WERI-Rb-1 (cell line): ENCODE data around the gene VPS35L.

Source experiments
- DNase-seq: peaks from one replicate; pipeline ENCODE4 v3.0.0-alpha.2; 2020
- H3K27ac ChIP-seq: fragments of 250-450 bp; sonication (Bioruptor Pico); 2 replicates; pipeline ENCODE4 v1.5.1; 2020; ENCODE audit warnings: mild to moderate bottlenecking, moderate library complexity
- H3K27me3 ChIP-seq: fragments of 250-450 bp; sonication (Bioruptor Pico); 2 replicates; pipeline ENCODE4 v1.5.1; 2021; ENCODE audit warnings: mild to moderate bottlenecking, low read depth, moderate library complexity; ENCODE audit not compliant: insufficient read depth, severe bottlenecking
- H3K36me3 ChIP-seq: fragments of 250-450 bp; sonication (Bioruptor Pico); 2 replicates; pipeline ENCODE4 v1.5.1; 2020; ENCODE audit warnings: mild to moderate bottlenecking, moderate library complexity
- H3K4me3 ChIP-seq: 2 replicates; pipeline ENCODE4 v1.5.1; 2011; ENCODE audit warnings: low read depth, mild to moderate bottlenecking, control low read depth, low read length
- H3K9me3 ChIP-seq: fragments of 250-450 bp; sonication (Bioruptor Pico); 2 replicates; pipeline ENCODE4 v1.5.1; 2021; ENCODE audit warnings: mild to moderate bottlenecking, moderate library complexity; ENCODE audit not compliant: severe bottlenecking
- CTCF ChIP-seq: IDR thresholded peaks from 2 replicates; pipeline ENCODE4 v1.5.1; 2011; ENCODE audit warnings: low read depth, mild to moderate bottlenecking, control low read depth, inconsistent platforms, low read length

Gene VPS35L

GRCh38 chr16:19728636-19728965 is 173.1 kb downstream of the VPS35L start:
- no peak overlapping the region for H3K4me3 ChIP-seq

GRCh38 chr16:19733551-19733950 is 178.0 kb downstream of the VPS35L start:
- Histone ChIP-seq H3K27ac (no peak overlapping the region), H3K27me3 (no peaks in the 10 kb centered on the region), H3K4me3 (no peak overlapping the region), H3K36me3 (peaks cover 2% of the 10 kb centered on the region; the same call in 1 of the 2 replicates), H3K9me3 (no peaks in the 10 kb centered on the region)
- TF ChIP-seq CTCF, result no peak
- no peak for DNase-seq

More at GRCh38 chr16:19728636-19728965, 173.1 kb downstream of the VPS35L start:
- no peak overlapping the region for H3K27ac ChIP-seq
- no peaks in the 10 kb centered on the region; the same call in 1 of the 2 replicates for H3K36me3 ChIP-seq
- no peak for DNase-seq
- H3K27me3 ChIP-seq, result no peaks in the 10 kb centered on the region
- TF ChIP-seq CTCF, result no peak
- no peaks in the 10 kb centered on the region for H3K9me3 ChIP-seq

- Histone ChIP-seq H3K4me3 (no peak overlapping the region), H3K27me3 (no peaks in the 10 kb centered on the region), H3K9me3 (no peaks in the 10 kb centered on the region), H3K36me3 (peaks cover 2% of the 10 kb centered on the region; the same call in 1 of the 2 replicates), H3K27ac (no peak overlapping the region)
- DNase-seq, result no peak
- TF ChIP-seq CTCF, result no peak
Observed at GRCh38 chr16:19735074-19735867, 179.8 kb downstream of the VPS35L start.

- H3K4me3 ChIP-seq, result no peak overlapping the region
- H3K27me3 ChIP-seq, result no peaks in the 10 kb centered on the region
Observed at GRCh38 chr16:19737306-19738038, 182.0 kb downstream of the VPS35L start.

GRCh38 chr16:19741354-19741753 is 185.9 kb downstream of the VPS35L start:
- Histone ChIP-seq H3K9me3 (no peaks in the 10 kb centered on the region), H3K27ac (no peak overlapping the region), H3K4me3 (no peak overlapping the region), H3K36me3 (0 out of 2 replicates have a peak, but pooled peaks cover 2% of the 10 kb centered on the region), H3K27me3 (no peaks in the 10 kb centered on the region)
- no peak for TF ChIP-seq CTCF
- DNase-seq, result no peak

More at GRCh38 chr16:19737306-19738038, 182.0 kb downstream of the VPS35L start:
- H3K36me3 ChIP-seq, result peaks cover 2% of the 10 kb centered on the region; the same call in 1 of the 2 replicates
- no peak for TF ChIP-seq CTCF
- no peak overlapping the region for H3K27ac ChIP-seq
- no peak for DNase-seq
- H3K9me3 ChIP-seq, result no peaks in the 10 kb centered on the region
